SK-N-SH (cell line): ENCODE results near the gene TUBA8. TPM values are rescaled to one million over a fixed set of nuclear protein-coding genes. Genes with fewer than 3 reads are reported as not detected.
"Not testable (repeated sequence)": the region's sequence is repeated elsewhere in the genome, so short reads cannot be mapped to it uniquely, and the experiment has no call there.

Experiments
- CTCF ChIA-PET: fragments of 300-600, 350-600 bp; formaldehyde crosslinking; extraction: SDS; loops from one replicate; lab custom pipeline; 2021; lab: Yijun Ruan, JAX
- POLR2A ChIA-PET: fragments of 350-600 bp; sonication (Branson Sonifier 250); formaldehyde crosslinking; extraction: SDS; loops from one replicate; lab custom pipeline; 2020; ENCODE audit warnings: antibody characterized with exemption, inconsistent platforms; lab: Yijun Ruan, JAX
- DNase-seq: peaks from one replicate; pipeline ENCODE4 v3.0.0; 2012
- H2AFZ ChIP-seq: fragments of 200-600 bp; sonication (generic); 2 replicates; pipeline ENCODE4 v1.8.1; 2016; ENCODE audit warnings: antibody characterized with exemption, mild to moderate bottlenecking, low read depth
- H3F3A ChIP-seq: fragments of 200-600 bp; sonication (generic); replicated peaks from 2 replicates; pipeline ENCODE3; 2016; ENCODE audit warnings: antibody characterized with exemption, mild to moderate bottlenecking; ENCODE audit not compliant: insufficient read depth
- H3K27ac ChIP-seq, 2 experiments: fragments of 200-500 bp in 1 of 2; fragments of 200-600 bp in 1 of 2; sonication (Bioruptor generic) in 1 of 2; sonication (generic), shearing (Covaris generic) in 1 of 2; 2 replicates each; pipeline versions ENCODE4 v1.5.1 to v1.6.1; 2014 to 2016; ENCODE audit warnings: low read depth in 2 of 2, inconsistent platforms in 1 of 2, low read length in 1 of 2, mild to moderate bottlenecking in 1 of 2, mixed read lengths in 1 of 2
- H3K27me3 ChIP-seq: fragments of 200-600 bp; sonication (generic), shearing (Covaris generic); 2 replicates; pipeline ENCODE4 v1.6.1; 2016; ENCODE audit warnings: mixed run types; ENCODE audit not compliant: insufficient read depth
- H3K36me3 ChIP-seq, 2 experiments: fragments of 200-500 bp in 1 of 2; fragments of 200-600 bp in 1 of 2; sonication (Bioruptor generic) in 1 of 2; sonication (generic) in 1 of 2; replicated peaks in 1 of 2; 2 replicates each; pipeline versions ENCODE3 to v1.5.1; 2014 to 2016; ENCODE audit warnings: low read length in 1 of 2, mild to moderate bottlenecking in 1 of 2; ENCODE audit not compliant: insufficient read depth in 2 of 2, control insufficient read depth in 1 of 2
- H3K4me1 ChIP-seq, 2 experiments: fragments of 200-500 bp in 1 of 2; fragments of 200-600 bp in 1 of 2; sonication (Bioruptor generic) in 1 of 2; sonication (generic), shearing (Covaris generic) in 1 of 2; 2 replicates each; pipeline versions ENCODE4 v1.5.1 to v1.6.1; 2014 to 2016; ENCODE audit warnings: low read depth in 1 of 2, low read length in 1 of 2, mixed run types in 1 of 2; ENCODE audit not compliant: insufficient read depth in 2 of 2, control insufficient read depth in 1 of 2
- H3K4me2 ChIP-seq: fragments of 200-600 bp; sonication (generic), shearing (Covaris generic); 2 replicates; pipeline ENCODE4 v1.6.1; 2017; ENCODE audit warnings: mixed run types
- H3K4me3 ChIP-seq, 2 experiments: fragments of 200-500 bp in 1 of 2; fragments of 200-600 bp in 1 of 2; sonication (Bioruptor generic) in 1 of 2; sonication (generic), shearing (Covaris generic) in 1 of 2; 2 replicates each; pipeline versions ENCODE4 v1.5.1 to v1.8.1; 2014 to 2016; ENCODE audit warnings: low read depth in 2 of 2, inconsistent platforms in 1 of 2, low read length in 1 of 2, mild to moderate bottlenecking in 1 of 2, mixed read lengths in 1 of 2, moderate library complexity in 1 of 2
- H3K79me2 ChIP-seq: fragments of 200-600 bp; sonication (generic); 2 replicates; pipeline ENCODE4 v1.8.1; 2017; ENCODE audit warnings: mild to moderate bottlenecking; ENCODE audit not compliant: insufficient read depth
- H3K9ac ChIP-seq: fragments of 200-600 bp; sonication (generic); 2 replicates; pipeline ENCODE4 v1.6.1; 2017; ENCODE audit warnings: mixed run types
- H3K9me2 ChIP-seq: fragments of 200-600 bp; sonication (generic); 2 replicates; pipeline ENCODE4 v1.6.1; 2017; ENCODE audit warnings: mixed run types
- H3K9me3 ChIP-seq: fragments of 200-600 bp; sonication (generic); 2 replicates; pipeline ENCODE4 v1.6.1; 2017; ENCODE audit warnings: mixed run types, mild to moderate bottlenecking, moderate library complexity
- H4K20me1 ChIP-seq: fragments of 200-600 bp; sonication (generic); 2 replicates; pipeline ENCODE4 v1.6.1; 2017; ENCODE audit warnings: mild to moderate bottlenecking, mixed run types; ENCODE audit not compliant: insufficient read depth
- CTCF ChIP-seq: fragments of 200-600 bp; sonication (generic); IDR thresholded peaks from 2 replicates; pipeline ENCODE4 v1.6.1; 2017; ENCODE audit warnings: antibody characterized with exemption, mild to moderate bottlenecking, moderate library complexity
- FOXM1 ChIP-seq: IDR thresholded peaks from 2 replicates; pipeline ENCODE4 v1.4.0; 2012; ENCODE audit warnings: low read depth, mild to moderate bottlenecking
- JUND ChIP-seq: IDR thresholded peaks from 2 replicates; pipeline ENCODE4 v1.4.0; 2012
- MXI1 ChIP-seq: IDR thresholded peaks from 2 replicates; pipeline ENCODE4 v1.6.1; 2012; ENCODE audit warnings: mild to moderate bottlenecking, low read depth, low read length, improper control_type of control experiment
- RAD21 ChIP-seq: IDR thresholded peaks from 2 replicates; pipeline ENCODE4 v1.6.1; 2012; ENCODE audit warnings: mild to moderate bottlenecking, low read length
- RFX5 ChIP-seq: IDR thresholded peaks from 2 replicates; pipeline ENCODE4 v1.6.1; 2012; ENCODE audit warnings: mild to moderate bottlenecking, improper control_type of control experiment, low read length
- RXRA ChIP-seq: IDR thresholded peaks from 2 replicates; pipeline ENCODE4 v1.4.0; 2012; ENCODE audit warnings: low read depth, mild to moderate bottlenecking, borderline replicate concordance
- SIN3A ChIP-seq: IDR thresholded peaks from 2 replicates; pipeline ENCODE4 v1.6.1; 2012; ENCODE audit warnings: low read depth, mild to moderate bottlenecking, low read length, moderate library complexity, borderline replicate concordance
- TAF1 ChIP-seq: IDR thresholded peaks from 2 replicates; pipeline ENCODE4 v1.6.1; 2012; ENCODE audit warnings: low read depth, mild to moderate bottlenecking, low read length, moderate library complexity, borderline replicate concordance
- TEAD4 ChIP-seq: IDR thresholded peaks from 2 replicates; pipeline ENCODE4 v1.4.0; 2012; ENCODE audit warnings: mild to moderate bottlenecking, borderline replicate concordance; ENCODE audit not compliant: insufficient read depth
- WGBS: methylation state at CpG from one replicate; pipeline ENCODE4 v1.1.6; 2017; ENCODE audit warnings: low lambda C conversion rate; 5-methylcytosine and 5-hydroxymethylcytosine counted together
- polyA plus RNA-seq, 3 experiments: library from polyadenylated mRNA; depleted of rRNA; stranded (reverse); fragments of >200 nt; gene quantifications; 2 replicates each; pipeline ENCODE4 v1.2.3, GENCODE V29; 2012
- TF ChIP-seq, protein P1 (sequence below): IDR thresholded peaks from 2 replicates; pipeline ENCODE4 v1.4.0; 2012; ENCODE audit warnings: low read depth

The TUBA8 gene
- polyA plus RNA-seq, 1 of the 3 experiments (the other 2 are of a cell fraction): 1.7 TPM

DNA sequence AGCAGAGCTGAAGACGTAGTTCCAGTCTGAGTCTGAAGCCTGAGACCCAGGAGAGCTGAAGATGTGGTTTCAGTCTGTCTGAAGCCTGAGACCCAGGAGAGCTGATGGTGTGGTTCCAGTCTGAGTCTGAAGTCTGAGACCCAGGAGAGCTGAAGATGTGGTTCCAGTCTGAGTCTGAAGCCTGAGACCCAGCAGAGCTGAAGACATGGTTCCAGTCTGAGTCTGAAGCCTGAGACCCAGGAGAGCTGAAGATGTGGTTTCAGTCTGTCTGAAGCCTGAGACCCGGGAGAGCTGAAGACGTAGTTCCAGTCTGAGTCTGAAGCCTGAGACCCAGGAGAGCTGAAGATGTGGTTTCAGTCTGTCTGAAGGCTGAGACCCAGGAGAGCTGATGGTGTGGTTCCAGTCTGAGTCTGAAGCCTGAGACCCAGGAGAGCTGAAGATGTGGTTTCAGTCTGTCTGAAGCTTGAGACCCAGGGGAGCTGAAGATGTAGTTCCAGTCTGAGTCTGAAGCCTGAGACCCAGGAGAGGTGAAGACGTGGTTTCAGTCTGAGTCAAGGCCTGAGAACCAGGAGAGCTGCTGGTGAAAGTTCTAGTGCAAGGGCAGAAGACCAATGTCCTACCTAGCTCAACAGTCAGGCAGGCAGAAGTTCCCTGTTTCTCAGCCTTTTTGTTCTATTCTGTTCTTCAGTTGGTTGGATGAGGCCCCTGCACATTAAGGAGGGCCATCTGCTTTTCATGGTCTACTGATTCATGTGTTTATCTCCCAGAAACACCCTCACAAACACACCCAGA is 3.9 kb upstream of the TUBA8 start:
- CTCF ChIA-PET: interaction anchor here (1.1 kb wide), 1 partner anchor 13 kb away, joined by 3 read pairs; no protein-coding TSS in a partner anchor
- DNase-seq, H3K27ac ChIP-seq, H3K9me3 ChIP-seq, H3K4me2 ChIP-seq, H3K4me3 ChIP-seq, POLR2A ChIA-PET, H3K27me3 ChIP-seq, H3K9me2 ChIP-seq, H3F3A ChIP-seq, H3K9ac ChIP-seq, H3K79me2 ChIP-seq, H4K20me1 ChIP-seq, H3K36me3 ChIP-seq, H2AFZ ChIP-seq: not testable (repeated sequence)
- WGBS: 95% methylated on average over 2 of the region's 4 CpGs
- H3K4me1 ChIP-seq: peaks cover 0 to 12% of the 10 kb centered on the region in 2 experiments; a peak in 1 of 4 replicates

- no peaks in the 10 kb centered on the region for H3K79me2 ChIP-seq
- ChIA-PET CTCF (no interaction called here), POLR2A (no interaction called here)
- 98% methylated on average over 3 of the region's 3 CpGs for WGBS
- peaks cover 0 to 12% of the 10 kb centered on the region in 2 experiments; a peak in 1 of 4 replicates for H3K4me1 ChIP-seq
- no peak for DNase-seq
- no peaks in the 10 kb centered on the region for H4K20me1 ChIP-seq
- no peak overlapping the region for H2AFZ ChIP-seq
- TF ChIP-seq CTCF: no peak
- TF ChIP-seq TAF1: no peak
- no peak for TF ChIP-seq RXRA
- no peak for TF ChIP-seq MXI1
- no peak for TF ChIP-seq JUND
- TF ChIP-seq RFX5: no peak
- no peak for TF ChIP-seq TEAD4
- TF ChIP-seq FOXM1: no peak
- TF ChIP-seq SIN3A: no peak
- no peak for TF ChIP-seq RAD21
- TF ChIP-seq, protein P1, sequence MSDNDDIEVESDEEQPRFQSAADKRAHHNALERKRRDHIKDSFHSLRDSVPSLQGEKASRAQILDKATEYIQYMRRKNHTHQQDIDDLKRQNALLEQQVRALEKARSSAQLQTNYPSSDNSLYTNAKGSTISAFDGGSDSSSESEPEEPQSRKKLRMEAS: no peak
- H3K9me2 ChIP-seq: no peaks in the 10 kb centered on the region
- no peaks in the 10 kb centered on the region for H3K9me3 ChIP-seq
- no peak overlapping the region for H3K4me3 ChIP-seq
- H3K27me3 ChIP-seq: no peaks in the 10 kb centered on the region
- no peaks in the 10 kb centered on the region for H3K36me3 ChIP-seq
- H3K27ac ChIP-seq: no peak overlapping the region
- H3K9ac ChIP-seq: no peak overlapping the region
- H3K4me2 ChIP-seq: no peak overlapping the region
- no peaks in the 10 kb centered on the region for H3F3A ChIP-seq
Observed at GRCh38 chr22:18108187-18108586, 2.4 kb upstream of the TUBA8 start.
